Muscle layer of colon (tissue), 2 donors: ENCODE measurements around the gene SUGCT.
"Not testable (repeated sequence)": the region's sequence is repeated elsewhere in the genome, so short reads cannot be mapped to it uniquely, and the experiment has no call there.

Source experiments
- H3K27ac ChIP-seq: one replicate; pipeline ENCODE4 v1.7.0; 2013; ENCODE audit warnings: low read depth, mild to moderate bottlenecking, low read length, moderate library complexity
- H3K27me3 ChIP-seq, 2 donors: one replicate each; pipeline ENCODE4 v1.7.0; 2013; ENCODE audit warnings: low read length in 2 of 2, mild to moderate bottlenecking in 2 of 2; ENCODE audit not compliant: insufficient read depth in 2 of 2, control insufficient read depth in 1 of 2
- H3K36me3 ChIP-seq: one replicate; pipeline ENCODE4 v1.7.0; 2013; ENCODE audit warnings: mild to moderate bottlenecking, low read length; ENCODE audit not compliant: insufficient read depth
- H3K4me1 ChIP-seq: one replicate; pipeline ENCODE4 v1.7.0; 2013; ENCODE audit warnings: mild to moderate bottlenecking, low read length; ENCODE audit not compliant: insufficient read depth
- H3K4me3 ChIP-seq, 2 donors: one replicate each; pipeline ENCODE4 v1.7.0; 2013; ENCODE audit warnings: low read length in 2 of 2, low read depth in 1 of 2, mild to moderate bottlenecking in 1 of 2, moderate library complexity in 1 of 2
- H3K9ac ChIP-seq: one replicate; pipeline ENCODE4 v1.7.0; 2013; ENCODE audit warnings: low read length
- H3K9me3 ChIP-seq: one replicate; pipeline ENCODE4 v1.7.0; 2013; ENCODE audit warnings: mild to moderate bottlenecking, low read length
- donor health status: abdominal sarcoma.
- donor health status: Adenocarcinoma of cecum.

SUGCT gene

DNA sequence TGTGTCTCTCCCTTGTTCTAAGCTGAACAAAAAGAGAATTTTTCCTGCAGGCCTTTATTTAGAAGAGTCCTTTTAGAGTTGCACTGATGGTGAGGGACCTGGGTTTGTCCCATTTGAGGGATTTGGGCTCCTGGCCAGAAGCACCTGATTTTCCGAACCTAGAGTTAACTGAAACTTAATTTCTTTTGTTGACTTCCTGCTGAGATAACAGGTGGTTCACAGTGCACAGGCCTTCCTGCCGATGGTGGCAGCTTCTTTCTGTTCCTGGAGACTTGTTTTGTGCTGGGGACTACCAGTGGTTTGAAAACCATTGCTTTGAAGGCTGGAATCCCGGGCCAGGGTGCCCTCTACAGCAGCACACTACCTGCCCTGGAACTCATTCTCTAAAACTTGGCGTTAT, 99.2 kb downstream of the SUGCT start:
- Histone ChIP-seq H3K4me1 (no peaks in the 10 kb centered on the region), H3K9ac (no peak overlapping the region), H3K27ac (no peak overlapping the region), H3K36me3 (no peaks in the 10 kb centered on the region), H3K27me3 (no peaks in the 10 kb centered on the region), H3K9me3 (no peaks in the 10 kb centered on the region), H3K4me3 (no peak overlapping the region)

- no peaks in the 10 kb centered on the region for H3K9me3 ChIP-seq
- no peak overlapping the region for H3K4me3 ChIP-seq
- no peaks in the 10 kb centered on the region for H3K4me1 ChIP-seq
- H3K27me3 ChIP-seq, result no peaks in the 10 kb centered on the region
- H3K36me3 ChIP-seq, result no peaks in the 10 kb centered on the region
- no peak overlapping the region for H3K9ac ChIP-seq
- H3K27ac ChIP-seq, result no peak overlapping the region
Measured at GRCh38 chr7:40234666-40235065, 99.9 kb downstream of the SUGCT start.

DNA sequence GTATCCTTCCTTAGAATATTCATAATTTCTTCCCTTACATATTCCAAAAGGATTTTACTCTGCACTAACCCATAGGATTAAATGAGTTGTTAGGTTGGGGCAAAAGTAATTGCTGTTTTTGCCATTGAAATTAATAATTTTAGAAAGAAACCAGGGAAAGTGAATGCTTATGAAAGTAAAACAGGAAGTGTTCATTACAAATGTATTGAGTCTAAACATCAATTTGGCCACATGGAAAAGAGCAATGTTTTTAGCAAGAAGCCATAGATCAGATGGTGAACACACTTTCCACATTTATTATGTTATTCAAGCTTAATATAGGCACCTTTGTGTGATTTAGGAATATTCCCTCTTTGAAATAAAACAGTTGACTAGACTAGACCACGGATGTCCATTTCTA, 102.9 kb downstream of the SUGCT start:
- no peak overlapping the region for H3K4me3 ChIP-seq
- H3K36me3 ChIP-seq, result no peaks in the 10 kb centered on the region
- no peaks in the 10 kb centered on the region for H3K27me3 ChIP-seq
- no peak overlapping the region for H3K9ac ChIP-seq
- no peaks in the 10 kb centered on the region for H3K4me1 ChIP-seq
- no peaks in the 10 kb centered on the region for H3K9me3 ChIP-seq
- H3K27ac ChIP-seq, result no peak overlapping the region

GRCh38 chr7:40239755-40240303, 105.0 kb downstream of the SUGCT start:
- no peaks in the 10 kb centered on the region for H3K4me1 ChIP-seq
- H3K36me3 ChIP-seq, result no peaks in the 10 kb centered on the region

GRCh38 chr7:40243076-40243475, 108.3 kb downstream of the SUGCT start:
- Histone ChIP-seq H3K27ac (no peak overlapping the region), H3K9me3 (no peaks in the 10 kb centered on the region), H3K27me3 (no peaks in the 10 kb centered on the region), H3K4me3 (no peak overlapping the region), H3K4me1 (no peaks in the 10 kb centered on the region), H3K36me3 (no peaks in the 10 kb centered on the region), H3K9ac (no peak overlapping the region)

More at GRCh38 chr7:40239755-40240303, 105.0 kb downstream of the SUGCT start:
- H3K27ac ChIP-seq, result no peak overlapping the region
- no peaks in the 10 kb centered on the region for H3K27me3 ChIP-seq
- H3K9ac ChIP-seq, result no peak overlapping the region
- no peaks in the 10 kb centered on the region for H3K9me3 ChIP-seq
- no peak overlapping the region for H3K4me3 ChIP-seq

- Histone ChIP-seq H3K27ac (no peak overlapping the region), H3K27me3 (no peaks in the 10 kb centered on the region), H3K36me3 (no peaks in the 10 kb centered on the region), H3K9me3 (no peaks in the 10 kb centered on the region), H3K4me1 (no peaks in the 10 kb centered on the region), H3K9ac (no peak overlapping the region), H3K4me3 (no peak overlapping the region)
Measured at GRCh38 chr7:40244226-40244625, 109.4 kb downstream of the SUGCT start.

DNA sequence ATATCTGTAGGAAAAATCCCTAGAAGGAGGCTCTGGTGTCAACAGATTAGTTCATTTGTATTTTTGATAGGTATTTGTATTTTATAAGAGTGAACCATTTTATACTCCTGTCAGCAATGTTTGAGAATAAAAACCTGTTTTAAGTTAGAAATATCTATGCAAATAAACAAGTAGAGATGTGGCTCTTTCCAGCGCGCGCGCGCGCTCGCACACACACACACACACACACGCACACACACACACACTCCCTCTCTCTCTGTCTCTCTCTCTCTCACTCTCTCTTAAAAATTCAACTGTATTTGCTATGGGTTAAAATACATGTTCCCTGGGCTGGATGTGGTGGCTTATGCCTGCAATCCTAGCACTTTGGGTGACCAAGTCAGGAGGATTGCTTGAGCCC, 113.9 kb downstream of the SUGCT start:
- H3K4me3 ChIP-seq, result no peak overlapping the region
- H3K9ac ChIP-seq, result no peak overlapping the region
- no peak overlapping the region for H3K27ac ChIP-seq
- no peaks in the 10 kb centered on the region for H3K36me3 ChIP-seq
- H3K4me1 ChIP-seq, result no peaks in the 10 kb centered on the region
- H3K9me3 ChIP-seq, result no peaks in the 10 kb centered on the region
- H3K27me3 ChIP-seq, result no peaks in the 10 kb centered on the region

DNA sequence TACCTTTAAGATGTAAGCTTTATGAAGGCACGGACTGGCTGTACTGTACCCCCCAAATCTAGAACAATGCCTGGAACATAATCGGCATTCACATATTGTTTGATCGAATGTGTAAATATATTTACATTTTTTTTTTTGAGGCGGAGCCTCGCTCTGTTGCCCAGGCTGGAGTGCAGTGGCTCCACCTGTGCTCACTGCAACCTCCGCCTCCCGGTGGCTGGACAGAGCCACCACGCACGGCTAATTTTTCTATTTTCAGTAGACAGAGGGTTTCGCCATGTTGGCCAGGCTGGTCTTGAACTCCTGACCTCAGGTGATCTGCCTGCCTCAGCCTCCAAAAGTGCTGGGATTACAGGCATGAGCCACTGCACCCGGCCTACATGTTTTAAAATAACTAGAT, 118.6 kb downstream of the SUGCT start:
- H3K27me3 ChIP-seq, H3K27ac ChIP-seq, H3K9ac ChIP-seq, H3K4me3 ChIP-seq, H3K36me3 ChIP-seq, H3K4me1 ChIP-seq, H3K9me3 ChIP-seq: not testable (repeated sequence)

DNA sequence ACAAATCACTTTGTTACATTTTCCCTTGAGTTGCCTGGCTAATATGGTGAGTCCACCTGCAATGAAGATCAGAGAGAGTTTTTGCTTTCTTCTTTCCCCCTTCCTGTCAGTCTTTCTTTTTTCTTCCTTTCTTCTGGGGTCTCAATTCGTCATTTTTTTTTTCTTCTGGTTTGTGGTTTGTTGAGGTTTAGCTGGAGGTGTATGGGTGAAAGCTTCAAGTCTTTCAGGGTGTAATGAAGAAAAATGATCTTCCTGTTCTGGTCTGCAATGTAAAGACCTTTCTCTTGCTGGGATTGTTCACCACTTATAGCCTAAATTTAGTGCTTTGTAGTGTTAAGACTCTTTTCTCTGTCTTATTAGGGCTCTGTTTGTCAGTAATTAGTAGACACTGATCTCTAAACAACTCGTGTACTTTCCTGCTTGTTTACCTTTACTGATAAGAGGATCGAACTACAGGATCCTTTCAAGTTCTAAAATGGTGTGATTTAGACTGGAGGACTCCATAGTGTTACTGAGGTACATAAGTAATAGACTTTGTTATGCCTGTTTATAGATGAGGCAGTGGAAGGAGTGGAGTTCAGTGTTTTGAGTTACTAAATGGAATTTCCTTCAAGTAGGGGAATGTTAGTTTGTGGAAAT, 129.1 kb downstream of the SUGCT start:
- no peak overlapping the region for H3K9ac ChIP-seq
- H3K4me1 ChIP-seq, result no peaks in the 10 kb centered on the region
- no peak overlapping the region for H3K4me3 ChIP-seq
- H3K9me3 ChIP-seq, result no peaks in the 10 kb centered on the region
- H3K27ac ChIP-seq, result no peak overlapping the region
- H3K27me3 ChIP-seq, result no peaks in the 10 kb centered on the region
- H3K36me3 ChIP-seq, result no peaks in the 10 kb centered on the region

GRCh38 chr7:40267583-40267982, 132.8 kb downstream of the SUGCT start:
- Histone ChIP-seq H3K27ac (no peak overlapping the region), H3K4me1 (no peaks in the 10 kb centered on the region), H3K9ac (no peak overlapping the region), H3K27me3 (no peaks in the 10 kb centered on the region), H3K4me3 (no peak overlapping the region), H3K9me3 (no peaks in the 10 kb centered on the region), H3K36me3 (no peaks in the 10 kb centered on the region)

DNA sequence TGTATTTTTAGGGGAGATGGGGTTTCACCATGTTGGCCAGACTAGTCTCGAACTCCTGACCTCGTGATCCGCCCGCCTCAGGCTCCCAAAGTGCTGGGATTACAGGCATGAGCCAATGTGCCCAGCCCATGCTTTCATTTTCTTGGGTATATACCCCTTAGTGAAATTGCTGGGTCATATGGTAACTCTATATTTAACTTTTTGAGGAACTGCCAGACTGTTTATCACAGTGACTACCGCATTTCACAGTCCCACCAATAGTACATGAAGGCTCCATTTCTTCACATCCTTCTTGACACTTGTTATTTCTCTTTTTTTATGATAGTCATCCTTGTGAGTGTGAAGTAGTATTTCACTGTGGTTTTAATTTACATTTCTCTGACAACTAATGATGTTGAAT, 134.0 kb downstream of the SUGCT start:
- H3K27me3 ChIP-seq, H3K9ac ChIP-seq, H3K36me3 ChIP-seq, H3K4me3 ChIP-seq, H3K27ac ChIP-seq, H3K9me3 ChIP-seq, H3K4me1 ChIP-seq: not testable (repeated sequence)

GRCh38 chr7:40276061-40276460, 141.3 kb downstream of the SUGCT start:
- Histone ChIP-seq H3K27me3 (no peaks in the 10 kb centered on the region), H3K36me3 (no peaks in the 10 kb centered on the region), H3K9me3 (no peaks in the 10 kb centered on the region), H3K27ac (no peak overlapping the region), H3K4me1 (no peaks in the 10 kb centered on the region), H3K9ac (no peak overlapping the region), H3K4me3 (no peak overlapping the region)
